Stomach (tissue), 4 donors: Measurements from ENCODE around the gene KANK4.

Experiments used
- CTCF ChIP-seq, 7 experiments: fragments of 450-650 bp in 4 of 7; fragments of 200-600 bp in 3 of 7; sonication (generic) in 3 of 7; IDR thresholded peaks; one replicate each; pipeline ENCODE4 v1.5.1; 2016 to 2019; ENCODE audit warnings: antibody characterized with exemption in 7 of 7, control low read depth in 2 of 7, mild to moderate bottlenecking in 1 of 7
- POLR2A ChIP-seq, 4 donors: fragments of 450-650 bp; IDR thresholded peaks; one replicate each; pipeline ENCODE4 v1.6.1; 2016; ENCODE audit warnings: antibody characterized with exemption in 4 of 4, control low read depth in 2 of 4, mild to moderate bottlenecking in 1 of 4, moderate library complexity in 1 of 4

GRCh38 chr1:62196086-62196690, 123.0 kb downstream of the KANK4 start:
- no peak for TF ChIP-seq POLR2A (IDR thresholded peaks at IDR 0.05)
- TF ChIP-seq CTCF (IDR thresholded peaks at IDR 0.05) = no peak
